Psoas muscle (tissue), 8 donors: ENCODE results near the gene CFAP100. TPM values are rescaled to one million over a fixed set of nuclear protein-coding genes. Genes with fewer than 3 reads are reported as not detected.

Experiments used
- ATAC-seq, 4 donors: fragments of 200-7000 bp; cut with Tn5 transposase; one replicate each; pipeline ENCODE4 v1.9.1; 2020; ENCODE audit warnings: moderate library complexity in 3 of 4, mild to moderate bottlenecking in 2 of 4
- DNase-seq, 2 donors: peaks; one replicate each; pipeline ENCODE4 v3.0.0-alpha.2; 2020
- H3K27ac ChIP-seq: fragments of 200-600 bp; one replicate; pipeline ENCODE4 v1.8.0; 2022
- H3K27me3 ChIP-seq, 3 donors: fragments of 200-600 bp in 1 of 3; one replicate each; pipeline versions ENCODE4 v1.6.1 to v1.8.0; 2013 to 2022; ENCODE audit warnings: low read length in 2 of 3, mild to moderate bottlenecking in 2 of 3, moderate library complexity in 1 of 3; ENCODE audit not compliant: insufficient read depth in 3 of 3
- H3K36me3 ChIP-seq, 2 donors: fragments of 200-600 bp in 1 of 2; one replicate each; pipeline versions ENCODE4 v1.6.1 to v1.8.0; 2013 to 2022; ENCODE audit warnings: low read depth in 1 of 2, mild to moderate bottlenecking in 1 of 2, moderate library complexity in 1 of 2; ENCODE audit not compliant: insufficient read depth in 1 of 2
- H3K4me1 ChIP-seq: fragments of 200-600 bp; one replicate; pipeline ENCODE4 v1.8.0; 2022
- H3K4me3 ChIP-seq: fragments of 200-600 bp; one replicate; pipeline ENCODE4 v1.8.0; 2022; ENCODE audit warnings: mild to moderate bottlenecking
- H3K9me3 ChIP-seq: fragments of 200-600 bp; one replicate; pipeline ENCODE4 v1.8.0; 2022
- CTCF ChIP-seq: fragments of 200-600 bp; IDR thresholded peaks from one replicate; pipeline ENCODE4 v1.8.0; 2022; ENCODE audit warnings: antibody characterized with exemption
- WGBS, 3 donors: extraction: QIAGEN DNeasy Blood & Tissue Kit; methylation state at CpG; one replicate each; pipeline versions ENCODE4 v1.1.6 to v1.1.7; 2013; 5-methylcytosine and 5-hydroxymethylcytosine counted together
- intact Hi-C, 2 donors: fragments of 100-400 bp; cut with DNase I; formaldehyde crosslinking; loops; one replicate each; pipeline versions ENCODE4 v1.11.0 to v1.14.2; 2022
- polyA plus RNA-seq, 3 donors: library from polyadenylated mRNA; stranded (reverse); fragments of 200-250 nt; gene quantifications; one replicate each; pipeline ENCODE4 v1.2.3, GENCODE V29; 2013
- total RNA-seq, 4 donors: library from RNA; stranded (reverse); fragmentation: NEBNext Ultra II Directional in 2 of 4; extraction: Animal tissue kit (Norgen Biotek cat#: 25700) in 2 of 4; gene quantifications; one replicate each; pipeline versions ENCODE4 v1.2.1 to v1.2.4, GENCODE V29; 2021 to 2023
- donor health status: healthy with polysubstance abuse.
- donor health status: DM: no; HTN: no; CAD: no; lungs with moderate emphysema.
- donor health status: Bipolar disorder and iron deficiency.
- donor health status: healthy.
- donor health status: DM: yes; HTN: yes; CAD: no.
- donor health status: DM: no; HTN: no; CAD: no.
- donor health status: DM: no; HTN: no; CAD: no.
- donor health status: DM: yes; HTN: yes; CAD: no.

CFAP100 gene
- total and polyA plus RNA-seq, 7 donors = not detected

- Histone ChIP-seq H3K36me3 (no peaks in the 10 kb centered on the region), H3K27me3 (peaks cover 0 to 25% (median 9%) of the 10 kb centered on the region in 3 donors), H3K4me1 (no peaks in the 10 kb centered on the region), H3K27ac (no peak overlapping the region), H3K4me3 (no peak overlapping the region), H3K9me3 (no peaks in the 10 kb centered on the region)
- DNase-seq (no peak), ATAC-seq (peak in 2 of 4 donors; percentile 20 to 25)
- 29 to 52% (median 36%) methylated on average over 60 to 61 of the region's 61 CpGs for WGBS, 3 donors
- TF ChIP-seq CTCF = no peak
- intact Hi-C loops = no loop called here
Observed at GRCh38 chr3:126415661-126416591, 21.2 kb downstream of the CFAP100 start.

GRCh38 chr3:126416943-126417342 is 22.2 kb downstream of the CFAP100 start:
- Histone ChIP-seq H3K9me3 (no peaks in the 10 kb centered on the region), H3K36me3 (no peaks in the 10 kb centered on the region), H3K27me3 (peaks cover 0 to 25% (median 9%) of the 10 kb centered on the region in 3 donors), H3K4me1 (no peaks in the 10 kb centered on the region), H3K4me3 (no peak overlapping the region), H3K27ac (no peak overlapping the region)
- intact Hi-C loops = no loop called here
- ATAC-seq = peak in 3 of 4 donors; percentile 25 to 50 (median 40)
- WGBS, 3 donors = 71 to 75% (median 72%) methylated on average over 7 of the region's 7 CpGs
- no peak for DNase-seq
- TF ChIP-seq CTCF = no peak

DNA sequence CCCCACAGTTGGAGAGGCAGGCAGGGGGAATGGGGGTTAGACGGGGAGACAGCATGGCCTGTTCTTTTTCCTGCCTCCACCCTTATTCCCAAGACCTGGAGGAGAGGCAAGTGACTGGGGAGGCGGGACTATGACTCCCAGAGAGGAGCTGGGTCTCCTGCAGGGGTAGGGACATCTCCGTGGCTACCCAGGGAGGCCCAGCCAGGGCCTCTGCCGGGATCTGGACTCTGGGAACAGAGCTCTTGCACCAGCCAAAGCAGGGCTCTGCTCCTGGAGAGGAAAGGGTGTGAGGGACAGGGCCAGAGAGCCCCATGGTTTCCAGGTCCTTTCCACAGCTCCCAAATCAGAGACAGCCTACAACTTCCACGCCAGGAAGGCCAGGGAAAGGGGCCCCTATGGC is 22.8 kb downstream of the CFAP100 start:
- no peak for DNase-seq
- intact Hi-C loops = no loop called here
- 51 to 70% (median 57%) methylated on average over 5 of the region's 5 CpGs for WGBS, 3 donors

DNA sequence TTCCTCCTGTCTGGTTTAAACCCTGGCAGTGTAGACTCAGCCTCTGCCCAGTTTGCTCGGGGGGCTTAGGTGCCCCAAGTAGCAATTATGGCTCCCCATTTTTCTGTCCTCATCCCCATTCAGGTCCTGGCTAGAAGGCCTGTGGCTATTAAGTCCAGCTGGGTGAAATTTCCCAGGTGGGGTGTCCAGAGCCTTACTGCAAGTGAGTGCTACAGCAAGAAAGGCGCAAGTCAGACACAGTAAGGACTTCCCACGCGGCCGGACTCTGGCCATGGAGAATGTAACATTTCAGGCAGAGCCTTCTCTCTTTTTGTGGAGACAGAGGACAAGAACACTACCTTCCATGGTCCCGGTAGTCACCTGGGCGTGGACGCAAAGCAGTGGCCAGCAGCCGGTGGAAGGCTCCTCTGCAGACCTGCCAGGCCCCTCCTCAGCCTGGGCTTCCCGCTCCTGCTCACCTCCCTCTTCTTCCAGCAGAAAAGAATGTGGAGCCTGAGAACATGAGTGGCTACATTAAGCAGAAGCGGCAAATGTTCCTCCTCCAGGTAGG is 23.3 kb downstream of the CFAP100 start:
- no peaks in the 10 kb centered on the region for H3K36me3 ChIP-seq
- H3K27me3 ChIP-seq = peaks cover 0 to 25% (median 9%) of the 10 kb centered on the region in 3 donors
- DNase-seq (no peak), ATAC-seq (no peak)
- no peak overlapping the region for H3K4me3 ChIP-seq
- no peak overlapping the region for H3K27ac ChIP-seq
- intact Hi-C loops = no loop called here
- no peak for TF ChIP-seq CTCF
- no peaks in the 10 kb centered on the region for H3K4me1 ChIP-seq
- no peaks in the 10 kb centered on the region for H3K9me3 ChIP-seq
- WGBS, 3 donors = 82 to 89% (median 88%) methylated on average over 11 of the region's 11 CpGs

More for the DNA sequence above, 22.8 kb downstream of the CFAP100 start:
- H3K27me3 ChIP-seq = peaks cover 0 to 25% (median 9%) of the 10 kb centered on the region in 3 donors
- ATAC-seq = peak in 1 of 4 donors; percentile 4
- no peak overlapping the region for H3K4me3 ChIP-seq
- no peak for TF ChIP-seq CTCF
- H3K27ac ChIP-seq = no peak overlapping the region
- H3K9me3 ChIP-seq = no peaks in the 10 kb centered on the region
- no peaks in the 10 kb centered on the region for H3K4me1 ChIP-seq
- H3K36me3 ChIP-seq = no peaks in the 10 kb centered on the region
